CD14-positive monocyte (primary cell): ENCODE results near the gene CADM1. TPM values are rescaled to one million over a fixed set of nuclear protein-coding genes. Genes with fewer than 3 reads are reported as not detected.

Source experiments
- DNase-seq, 3 donors: peaks; one replicate each; pipeline ENCODE4 v3.0.0-alpha.2; 2011 to 2022
- H2AFZ ChIP-seq: 2 replicates; pipeline ENCODE4 v1.6.0; 2012; ENCODE audit warnings: mild to moderate bottlenecking, low read depth, low read length, inconsistent platforms; ENCODE audit not compliant: insufficient read depth, poor library complexity, severe bottlenecking
- H3K27ac ChIP-seq, 2 donors: 1 replicate in 1 of 2; 2 replicates in 1 of 2; pipeline ENCODE4 v1.5.1; 2012 to 2013; ENCODE audit warnings: low read length in 2 of 2, control low read depth in 1 of 2, inconsistent platforms in 1 of 2, low read depth in 1 of 2, mild to moderate bottlenecking in 1 of 2
- H3K27me3 ChIP-seq, 2 donors: one replicate each; pipeline versions ENCODE4 v1.6.0 to v1.6.1; 2011 to 2013; ENCODE audit warnings: low read length in 2 of 2; ENCODE audit not compliant: control insufficient read depth in 2 of 2, insufficient read depth in 2 of 2
- H3K36me3 ChIP-seq, 2 donors: replicated peaks in 1 of 2; 1 replicate in 1 of 2; 2 replicates in 1 of 2; pipeline versions ENCODE4 v1.5.1 to v1.6.1; 2012 to 2013; ENCODE audit warnings: low read length in 2 of 2, control low read depth in 1 of 2, inconsistent platforms in 1 of 2, mild to moderate bottlenecking in 1 of 2; ENCODE audit not compliant: insufficient read depth in 2 of 2, control insufficient read depth in 1 of 2
- H3K4me1 ChIP-seq, 2 donors: 1 replicate in 1 of 2; 2 replicates in 1 of 2; pipeline versions ENCODE4 v1.5.1 to v1.6.1; 2012 to 2013; ENCODE audit warnings: low read length in 2 of 2, control low read depth in 1 of 2, inconsistent platforms in 1 of 2, mild to moderate bottlenecking in 1 of 2, moderate library complexity in 1 of 2; ENCODE audit not compliant: insufficient read depth in 2 of 2, control insufficient read depth in 1 of 2
- H3K4me2 ChIP-seq: replicated peaks from 2 replicates; pipeline ENCODE3; 2012; ENCODE audit warnings: low read length, moderate library complexity, mild to moderate bottlenecking; ENCODE audit not compliant: poor library complexity, severe bottlenecking; ENCODE audit errors: extremely low read depth
- H3K4me3 ChIP-seq, 3 experiments: fragments of 200-600 bp in 1 of 3; sonication (generic) in 1 of 3; replicated peaks in 1 of 3; 1 replicate in 2 of 3; 2 replicates in 1 of 3; pipeline ENCODE4 v1.5.1; 2011 to 2013; ENCODE audit warnings: low read length in 3 of 3, mild to moderate bottlenecking in 3 of 3, control low read depth in 2 of 3, low read depth in 2 of 3, inconsistent platforms in 1 of 3, moderate library complexity in 1 of 3
- H3K79me2 ChIP-seq: 2 replicates; pipeline ENCODE4 v1.6.0; 2012; ENCODE audit warnings: mild to moderate bottlenecking, control low read depth, inconsistent platforms, low read length, moderate library complexity; ENCODE audit not compliant: insufficient read depth
- H3K9ac ChIP-seq: 2 replicates; pipeline ENCODE4 v1.6.0; 2017; ENCODE audit warnings: low read length, mild to moderate bottlenecking; ENCODE audit not compliant: insufficient read depth, poor library complexity, severe bottlenecking
- H3K9me3 ChIP-seq, 2 donors: replicated peaks in 1 of 2; 1 replicate in 1 of 2; 2 replicates in 1 of 2; pipeline versions ENCODE4 v1.5.1 to v1.6.1; 2012 to 2013; ENCODE audit warnings: low read length in 2 of 2, control low read depth in 1 of 2; ENCODE audit not compliant: control insufficient read depth in 1 of 2, insufficient read depth in 1 of 2
- H4K20me1 ChIP-seq: 2 replicates; pipeline ENCODE4 v1.6.0; 2012; ENCODE audit warnings: mild to moderate bottlenecking, low read length, control low read depth, moderate library complexity; ENCODE audit not compliant: insufficient read depth
- H3K27ac Mint-ChIP-seq, 7 donors: one replicate each; pipeline ENCODE4 v1.8.0; 2020; ENCODE audit warnings: mild to moderate bottlenecking in 7 of 7, mixed read lengths in 7 of 7, moderate library complexity in 6 of 7, inconsistent platforms in 2 of 7
- H3K27me3 Mint-ChIP-seq, 3 donors: one replicate each; pipeline ENCODE4 v1.8.0; 2021 to 2022; ENCODE audit warnings: low read depth in 3 of 3, mild to moderate bottlenecking in 3 of 3, mixed read lengths in 3 of 3, moderate library complexity in 3 of 3, inconsistent platforms in 1 of 3
- H3K36me3 Mint-ChIP-seq, 2 donors: one replicate each; pipeline ENCODE4 v1.8.0; 2020; ENCODE audit warnings: mixed read lengths in 2 of 2, inconsistent platforms in 1 of 2, mild to moderate bottlenecking in 1 of 2
- H3K4me1 Mint-ChIP-seq: one replicate; pipeline ENCODE4 v1.8.0; 2020; ENCODE audit warnings: mild to moderate bottlenecking, mixed read lengths
- H3K4me3 Mint-ChIP-seq, 2 donors: one replicate each; pipeline ENCODE4 v1.8.0; 2020; ENCODE audit warnings: mild to moderate bottlenecking in 2 of 2, mixed read lengths in 2 of 2, moderate library complexity in 1 of 2
- H3K9me3 Mint-ChIP-seq, 7 donors: one replicate each; pipeline ENCODE4 v1.8.0; 2020 to 2022; ENCODE audit warnings: mixed read lengths in 7 of 7, mild to moderate bottlenecking in 6 of 7, moderate library complexity in 6 of 7, inconsistent platforms in 2 of 7
- WGBS: methylation state at CpG from one replicate; pipeline ENCODE4 v1.1.5; 2013; ENCODE audit warnings: missing lambda C conversion rate; ENCODE audit not compliant: insufficient coverage; 5-methylcytosine and 5-hydroxymethylcytosine counted together
- intact Hi-C, 2 donors: fragments of 100-400 bp; cut with micrococcal nuclease; formaldehyde crosslinking; loops; one replicate each; pipeline versions ENCODE4 v1.15.0 to v1.15.1; 2023
- polyA plus RNA-seq, 3 donors: library from polyadenylated mRNA; depleted of rRNA in 1 of 3; unstranded in 2 of 3; stranded (reverse) in 1 of 3; fragments of 300-500 nt in 2 of 3; fragments of >200 nt in 1 of 3; fragmentation: Illumina TruSeq in 2 of 3; gene quantifications; 1 replicate in 2 of 3; 2 replicates in 1 of 3; pipeline ENCODE4 v1.2.3, GENCODE V29; 2012 to 2021
- TF ChIP-seq, protein P1 (sequence below): fragments of 200-600 bp; IDR thresholded peaks from one replicate; pipeline ENCODE4 v1.8.0; 2022; ENCODE audit warnings: antibody characterized with exemption, mild to moderate bottlenecking

CADM1 gene
- polyA plus RNA-seq, 3 donors, result not detected

- Histone ChIP-seq H3K9me3 (peaks cover 0 to 24% of the 10 kb centered on the region in 2 donors), H4K20me1 (no peaks in the 10 kb centered on the region), H3K4me1 (peaks cover 2 to 8% of the 10 kb centered on the region in 2 donors), H3K36me3 (no peaks in the 10 kb centered on the region), H3K27ac (no peak overlapping the region), H2AFZ (no peak overlapping the region), H3K4me2 (no peak overlapping the region), H3K9ac (no peak overlapping the region), H3K4me3 (no peak overlapping the region), H3K27me3 (peaks cover 45 to 64% of the 10 kb centered on the region in 2 donors), H3K79me2 (no peaks in the 10 kb centered on the region)
- H3K4me3 Mint-ChIP-seq, result no peak overlapping the region
- H3K4me1 Mint-ChIP-seq, result no peaks in the 10 kb centered on the region
- no peak for DNase-seq
- no peaks in the 10 kb centered on the region for H3K36me3 Mint-ChIP-seq
- H3K9me3 Mint-ChIP-seq, result peaks cover 0 to 2% (median 0%) of the 10 kb centered on the region in 7 donors
- TF ChIP-seq, protein P1, sequence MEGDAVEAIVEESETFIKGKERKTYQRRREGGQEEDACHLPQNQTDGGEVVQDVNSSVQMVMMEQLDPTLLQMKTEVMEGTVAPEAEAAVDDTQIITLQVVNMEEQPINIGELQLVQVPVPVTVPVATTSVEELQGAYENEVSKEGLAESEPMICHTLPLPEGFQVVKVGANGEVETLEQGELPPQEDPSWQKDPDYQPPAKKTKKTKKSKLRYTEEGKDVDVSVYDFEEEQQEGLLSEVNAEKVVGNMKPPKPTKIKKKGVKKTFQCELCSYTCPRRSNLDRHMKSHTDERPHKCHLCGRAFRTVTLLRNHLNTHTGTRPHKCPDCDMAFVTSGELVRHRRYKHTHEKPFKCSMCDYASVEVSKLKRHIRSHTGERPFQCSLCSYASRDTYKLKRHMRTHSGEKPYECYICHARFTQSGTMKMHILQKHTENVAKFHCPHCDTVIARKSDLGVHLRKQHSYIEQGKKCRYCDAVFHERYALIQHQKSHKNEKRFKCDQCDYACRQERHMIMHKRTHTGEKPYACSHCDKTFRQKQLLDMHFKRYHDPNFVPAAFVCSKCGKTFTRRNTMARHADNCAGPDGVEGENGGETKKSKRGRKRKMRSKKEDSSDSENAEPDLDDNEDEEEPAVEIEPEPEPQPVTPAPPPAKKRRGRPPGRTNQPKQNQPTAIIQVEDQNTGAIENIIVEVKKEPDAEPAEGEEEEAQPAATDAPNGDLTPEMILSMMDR, result no peak
- intact Hi-C loops, result no loop called here
- H3K27ac Mint-ChIP-seq, result no peak overlapping the region
- peaks cover 13 to 36% (median 21%) of the 10 kb centered on the region in 3 donors for H3K27me3 Mint-ChIP-seq
- WGBS, result 83% methylated on average over 8 of the region's 9 CpGs
Observed at GRCh38 chr11:115498354-115498753, 5.9 kb downstream of the CADM1 start.

- H3K4me1 Mint-ChIP-seq, result no peaks in the 10 kb centered on the region
- peaks cover 11 to 38% (median 21%) of the 10 kb centered on the region in 3 donors for H3K27me3 Mint-ChIP-seq
- Histone ChIP-seq H3K79me2 (no peaks in the 10 kb centered on the region), H3K27ac (no peak overlapping the region), H3K9me3 (peaks cover 0 to 18% of the 10 kb centered on the region in 2 donors), H3K9ac (no peak overlapping the region), H3K4me2 (no peak overlapping the region), H4K20me1 (no peaks in the 10 kb centered on the region), H3K36me3 (no peaks in the 10 kb centered on the region), H3K4me3 (no peak overlapping the region), H3K27me3 (peaks cover 36 to 54% of the 10 kb centered on the region in 2 donors), H3K4me1 (peaks cover 0 to 2% of the 10 kb centered on the region in 2 donors), H2AFZ (no peak overlapping the region)
- peaks cover 0 to 2% (median 0%) of the 10 kb centered on the region in 7 donors for H3K9me3 Mint-ChIP-seq
- WGBS, result 89% methylated on average over 2 of the region's 2 CpGs
- TF ChIP-seq, protein P1, result no peak
- no peak overlapping the region for H3K27ac Mint-ChIP-seq
- no peaks in the 10 kb centered on the region for H3K36me3 Mint-ChIP-seq
- intact Hi-C loops, result no loop called here
- H3K4me3 Mint-ChIP-seq, result no peak overlapping the region
- DNase-seq, result no peak
Observed at GRCh38 chr11:115497303-115497702, 6.9 kb downstream of the CADM1 start.
